Inferior parietal cortex (tissue), 1 donor: ENCODE measurements around the gene FGGY.
A peak's percentile ranks its signal among the peaks of the same experiment; 100 is the strongest.

Source experiments
- DNase-seq: peaks from one replicate; pipeline ENCODE4 v3.0.0-alpha.2; 2016; ENCODE audit errors: extremely low spot score

FGGY gene

GRCh38 chr1:59412718-59413326, 115.9 kb downstream of the FGGY start:
- DNase-seq, result no peak

GRCh38 chr1:59413327-59413720, 116.4 kb downstream of the FGGY start:
- DNase-seq, result no peak

GRCh38 chr1:59414406-59415133, 117.7 kb downstream of the FGGY start:
- no peak for DNase-seq

- DNase-seq, result no peak
These were observed 118.5 kb downstream of the FGGY start for GRCh38 chr1:59415286-59415850.

GRCh38 chr1:59415881-59416280, 119.0 kb downstream of the FGGY start:
- no peak for DNase-seq

GRCh38 chr1:59417406-59417805, 120.5 kb downstream of the FGGY start:
- no peak for DNase-seq

- no peak for DNase-seq
These were observed 121.7 kb downstream of the FGGY start for GRCh38 chr1:59418363-59419144.

GRCh38 chr1:59419361-59420140, 122.7 kb downstream of the FGGY start:
- DNase-seq, result no peak

- no peak for DNase-seq
These were observed 124.5 kb downstream of the FGGY start for GRCh38 chr1:59421232-59421920.

GRCh38 chr1:59422921-59423575, 126.2 kb downstream of the FGGY start:
- peak; percentile 35 for DNase-seq

- DNase-seq, result no peak
These were observed 130.3 kb downstream of the FGGY start for GRCh38 chr1:59427155-59427554.

- DNase-seq, result no peak
These were observed 130.9 kb downstream of the FGGY start for GRCh38 chr1:59427784-59428183.

GRCh38 chr1:59428828-59429227, 131.9 kb downstream of the FGGY start:
- DNase-seq, result no peak

- no peak for DNase-seq
These were observed 132.8 kb downstream of the FGGY start for GRCh38 chr1:59429656-59430055.

GRCh38 chr1:59431566-59432294, 134.8 kb downstream of the FGGY start:
- DNase-seq, result no peak

- DNase-seq, result no peak
These were observed 135.9 kb downstream of the FGGY start for GRCh38 chr1:59432531-59433439.

- no peak for DNase-seq
These were observed 136.5 kb downstream of the FGGY start for GRCh38 chr1:59433440-59433813.

GRCh38 chr1:59434336-59434735, 137.4 kb downstream of the FGGY start:
- no peak for DNase-seq

GRCh38 chr1:59436637-59437036, 139.7 kb downstream of the FGGY start:
- DNase-seq, result no peak
